Ishikawa (cell line): Measurements from ENCODE around the gene RSPH9.

Experiments used
- CEBPB ChIP-seq: IDR thresholded peaks from 2 replicates; pipeline ENCODE4 v1.6.1; 2012
- CREB1 ChIP-seq: IDR thresholded peaks from 2 replicates; pipeline ENCODE4 v1.6.1; 2012; ENCODE audit warnings: low read depth
- EGR1 ChIP-seq: IDR thresholded peaks from 2 replicates; pipeline ENCODE4 v1.6.1; 2012
- EP300 ChIP-seq: IDR thresholded peaks from 2 replicates; pipeline ENCODE4 v1.6.1; 2012; ENCODE audit warnings: borderline replicate concordance
- FOXM1 ChIP-seq: IDR thresholded peaks from 2 replicates; pipeline ENCODE4 v1.6.1; 2012; ENCODE audit warnings: low read depth, borderline replicate concordance
- MAX ChIP-seq: IDR thresholded peaks from 2 replicates; pipeline ENCODE4 v1.6.1; 2012
- NFIC ChIP-seq: IDR thresholded peaks from 2 replicates; pipeline ENCODE4 v1.6.1; 2012
- RAD21 ChIP-seq: IDR thresholded peaks from 2 replicates; pipeline ENCODE4 v1.6.1; 2012; ENCODE audit warnings: low read depth
- REST ChIP-seq: IDR thresholded peaks from 2 replicates; pipeline ENCODE4 v1.6.1; 2012; ENCODE audit warnings: low read depth, mild to moderate bottlenecking
- TAF1 ChIP-seq: IDR thresholded peaks from 2 replicates; pipeline ENCODE4 v1.6.1; 2012; ENCODE audit warnings: low read depth, mild to moderate bottlenecking
- TCF12 ChIP-seq: IDR thresholded peaks from 2 replicates; pipeline ENCODE4 v1.6.1; 2012; ENCODE audit warnings: low read depth
- TEAD4 ChIP-seq: IDR thresholded peaks from 2 replicates; pipeline ENCODE4 v1.6.1; 2012
- USF1 ChIP-seq: IDR thresholded peaks from 2 replicates; pipeline ENCODE4 v1.6.1; 2012
- YY1 ChIP-seq: IDR thresholded peaks from 2 replicates; pipeline ENCODE4 v1.6.1; 2012; ENCODE audit warnings: low read depth
- ZBTB7A ChIP-seq: IDR thresholded peaks from 2 replicates; pipeline ENCODE4 v1.6.1; 2012; ENCODE audit warnings: low read depth

RSPH9 gene

GRCh38 chr6:43630980-43631619 lies 13.7 kb upstream of the RSPH9 start:
- TF ChIP-seq TEAD4 (no peak), ZBTB7A (no peak), RAD21 (no peak), MAX (no peak), REST (no peak), TAF1 (no peak), USF1 (no peak), CREB1 (no peak), EGR1 (no peak), TCF12 (no peak), CEBPB (no peak), YY1 (no peak), EP300 (no peak), NFIC (no peak), FOXM1 (no peak)

- TF ChIP-seq ZBTB7A (no peak), EGR1 (no peak), TCF12 (no peak), EP300 (no peak), TEAD4 (no peak), CREB1 (no peak), RAD21 (no peak), YY1 (no peak), TAF1 (no peak), NFIC (no peak), USF1 (no peak), REST (no peak), FOXM1 (no peak), MAX (no peak), CEBPB (no peak)
These were observed 10.0 kb upstream of the RSPH9 start for GRCh38 chr6:43634702-43635303.

- TF ChIP-seq RAD21 (no peak), CEBPB (no peak; the same call in 1 of the 2 replicates), USF1 (no peak), FOXM1 (no peak), ZBTB7A (no peak), YY1 (peak; percentile 89), TAF1 (peak; percentile 77), TCF12 (0 out of 2 replicates have a peak, but pooled peaks have one; percentile 34), CREB1 (no peak), EGR1 (peak; percentile 68; the same call in 1 of the 2 replicates), REST (peak; percentile 93), MAX (peak; percentile 79), NFIC (no peak; the same call in 1 of the 2 replicates), TEAD4 (peak; percentile 14; the same call in 1 of the 2 replicates), EP300 (no peak; the same call in 1 of the 2 replicates)
These were observed 9.2 kb upstream of the RSPH9 start, which contains the start of gene MAD2L1BP for GRCh38 chr6:43635387-43636307. TSS of gene MAD2L1BP (plus strand) at chr6:43635840. CDS start at chr6:43635876, 36 bp downstream.
